COLO668 (cell line): ENCODE results near the gene ANKLE2.
"Not testable (repeated sequence)": the region's sequence is repeated elsewhere in the genome, so short reads cannot be mapped to it uniquely, and the experiment has no call there.

Source experiments
- DNase-seq: peaks from one replicate; lab custom pipeline; 2025; ENCODE audit not compliant: unreplicated experiment; lab: John Stamatoyannopoulos, UW

The ANKLE2 gene

GRCh38 chr12:132692030-132692429, 69.6 kb downstream of the ANKLE2 start:
- DNase-seq = not testable (repeated sequence)

GRCh38 chr12:132690112-132690511, 71.5 kb downstream of the ANKLE2 start:
- DNase-seq = no peak

GRCh38 chr12:132689227-132689626, 72.4 kb downstream of the ANKLE2 start:
- no peak for DNase-seq

- peak; percentile 96 for DNase-seq
Measured at GRCh38 chr12:132687211-132688164, 74.1 kb downstream of the ANKLE2 start, which contains the start of the genes POLE and PXMP2. TSS of gene POLE (minus strand) at chr12:132687342. CDS start at chr12:132687315, 27 bp downstream. TSS of gene PXMP2 (plus strand) at chr12:132687587. CDS start at chr12:132687671, 84 bp downstream.

- peak; percentile 64 for DNase-seq
Measured at GRCh38 chr12:132686825-132687210, 74.8 kb downstream of the ANKLE2 start.

- no peak for DNase-seq
Measured at GRCh38 chr12:132685400-132685799, 76.2 kb downstream of the ANKLE2 start.

- no peak for DNase-seq
Measured at GRCh38 chr12:132677492-132677891, 84.1 kb downstream of the ANKLE2 start.

GRCh38 chr12:132675757-132676432, 85.7 kb downstream of the ANKLE2 start:
- DNase-seq = no peak
